Measurements from ENCODE around the gene CNR2. TPM values are rescaled to one million over a fixed set of nuclear protein-coding genes. Genes with fewer than 3 reads are reported as not detected.

CNR2 gene
- total RNA-seq (2021): not detected in 2 replicates
- long read RNA-seq: 0 reads

DNA sequence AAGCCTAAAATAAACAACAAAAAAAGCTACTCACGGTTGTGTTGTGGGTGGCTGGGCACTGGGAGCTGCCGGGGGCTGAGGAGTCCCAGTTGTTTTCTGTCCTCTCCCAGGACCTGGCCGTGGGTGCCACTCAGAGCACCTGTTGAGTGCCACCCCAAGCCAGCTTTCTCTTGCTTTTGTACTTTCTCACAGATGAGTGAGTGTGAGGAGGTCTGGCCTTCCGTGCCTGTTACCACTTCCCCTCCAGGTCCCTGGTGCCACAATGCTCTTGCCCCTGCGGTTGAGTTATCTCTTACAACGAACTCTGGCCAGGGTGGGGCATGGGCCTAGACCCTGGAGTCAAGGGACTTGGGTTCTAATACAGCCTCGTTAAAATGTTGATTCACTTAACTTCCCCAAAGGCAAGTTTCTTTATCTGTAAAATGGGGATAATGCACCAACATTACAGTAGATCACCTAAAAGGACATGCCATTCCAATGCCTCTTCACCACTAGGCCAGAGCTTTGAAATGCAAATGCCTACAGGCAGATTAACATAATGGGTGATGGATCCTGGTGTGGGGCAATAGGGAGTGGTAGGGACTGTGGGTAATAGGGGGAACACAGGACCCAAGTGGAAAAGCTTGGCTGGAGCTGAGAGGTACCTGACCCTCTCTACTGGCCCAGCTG, at the start of gene CNR2:
TSS of gene CNR2 (minus strand) at position 151 of the 669 bp plus-strand sequence. CDS start 37,745 bp downstream, outside the sequence.
- no peak within 1 kb of the TSS for H4K5ac ChIP-seq (ENCODE audit: insufficient read length, low read depth, low read length)
- no peak within 1 kb of the TSS for H3K23ac ChIP-seq (ENCODE audit: insufficient read length, low read depth, low read length)
- Mint-ChIP-seq H3K9me3 (no peaks in the 10 kb centered on the region), H3K27ac (no peak within 1 kb of the TSS), H3K4me3 (no peak within 1 kb of the TSS; a peak in 1 of 5 replicates), H3K36me3 (ENCODE audit: insufficient read depth in 1 of 3, low read depth in 3 of 3) (no peaks in the 10 kb centered on the region), H3K4me1 (peaks cover 16 to 17% of the 10 kb centered on the region in 2 experiments), H3K27me3 (ENCODE audit: low read depth) (peaks cover 14% of the 10 kb centered on the region)
- no peak within 1 kb of the TSS for H3K56ac ChIP-seq (ENCODE audit: insufficient read length, low read depth, low read length)
- H2AK5ac ChIP-seq (ENCODE audit: insufficient read length, low read length): no peak within 1 kb of the TSS
- no peak within 1 kb of the TSS for H3K9ac ChIP-seq (ENCODE audit: extremely low read depth, insufficient read length, low read length)
- no peaks in the 10 kb centered on the region for H3K9me3 ChIP-seq (ENCODE audit: control insufficient read depth, low read depth, low read length)
- no peaks in the 10 kb centered on the region for H3K79me1 ChIP-seq (ENCODE audit: insufficient read depth, low read depth, low read length, poor library complexity, severe bottlenecking)
- no peak for DNase-seq
- no peaks in the 10 kb centered on the region for H3K23me2 ChIP-seq (ENCODE audit: insufficient read length, low read depth, low read length, poor library complexity, severe bottlenecking)
- H4K8ac ChIP-seq (replicated peaks; ENCODE audit: insufficient read length, low read depth, low read length): no peak within 1 kb of the TSS
- no peak within 1 kb of the TSS for H2BK20ac ChIP-seq (ENCODE audit: low read depth, low read length, poor library complexity, severe bottlenecking)
- H4K20me1 ChIP-seq (ENCODE audit: control insufficient read depth, insufficient read depth, insufficient read length): no peaks in the 10 kb centered on the region
- no peak within 1 kb of the TSS for H2AFZ ChIP-seq (ENCODE audit: low read length)
- no peak within 1 kb of the TSS for H3T11ph ChIP-seq (ENCODE audit: low read length)
- H2BK5ac ChIP-seq (ENCODE audit: insufficient read length, low read length): no peak within 1 kb of the TSS
- no peak within 1 kb of the TSS for H2BK120ac ChIP-seq (ENCODE audit: low read depth, low read length, poor library complexity, severe bottlenecking)
- no peaks in the 10 kb centered on the region; the same call in 1 of the 2 replicates for H3K4me1 ChIP-seq (ENCODE audit: insufficient read depth, low read length)
- H2BK15ac ChIP-seq (ENCODE audit: low read depth, low read length): no peak within 1 kb of the TSS
- no peaks in the 10 kb centered on the region for H3K27me3 ChIP-seq (ENCODE audit: insufficient read depth, low read length)
- H3K18ac ChIP-seq (ENCODE audit: insufficient read length, low read depth, low read length): no peak within 1 kb of the TSS
- H3K27ac ChIP-seq (ENCODE audit: insufficient read length, low read depth, low read length): no peak within 1 kb of the TSS
- H3K79me2 ChIP-seq (ENCODE audit: insufficient read depth, low read length): no peaks in the 10 kb centered on the region
- TF ChIP-seq CTCF (conservative IDR thresholded peaks at IDR 0.05): no peak
- no peak within 1 kb of the TSS for H3K14ac ChIP-seq (ENCODE audit: insufficient read depth, low read length)
- no CpG with 5 or more reads among the region's 7 CpGs for WGBS (ENCODE audit: extremely low coverage, insufficient read length, low lambda C conversion rate)
- no peak within 1 kb of the TSS for H4K91ac ChIP-seq (ENCODE audit: insufficient read length, low read depth, low read length)
- no peak within 1 kb of the TSS for H3K4me2 ChIP-seq (ENCODE audit: insufficient read depth, insufficient read length, low read length)
- H3K4ac ChIP-seq (ENCODE audit: low read depth, low read length): no peak within 1 kb of the TSS
- no peak within 1 kb of the TSS for H2BK12ac ChIP-seq (ENCODE audit: insufficient read length, low read depth, low read length)
